ENCODE results near the gene TBC1D19. TPM values are rescaled to one million over a fixed set of nuclear protein-coding genes. Genes with fewer than 3 reads are reported as not detected.

The TBC1D19 gene
- total and polyA plus RNA-seq, 2 donors (not counting 1 experiment from before 2014, with no cell fraction given) = 1.8 to 11.0 TPM

- no peaks in the 10 kb centered on the region for H3K4me1 Mint-ChIP-seq
- Histone ChIP-seq H3K4me2 (replicated peaks; ENCODE audit: low read depth, low read length, poor library complexity, severe bottlenecking) (no peak overlapping the region), H3K27me3 (replicated peaks in 1 of 4; ENCODE audit: control extremely low read depth in 1 of 4, control insufficient read depth in 3 of 4, insufficient read depth in 4 of 4, low read length in 3 of 4) (peaks cover 0 to 9% (median 0%) of the 10 kb centered on the region in 4 experiments), H3K4me3 (ENCODE audit: control extremely low read depth in 1 of 5, extremely low read depth in 1 of 5, insufficient read depth in 1 of 5, low read depth in 2 of 5, low read length in 4 of 5) (no peak overlapping the region), H3K9ac (ENCODE audit: low read length) (no peak overlapping the region), H3K79me2 (ENCODE audit: control insufficient read depth, insufficient read depth, low read length) (no peaks in the 10 kb centered on the region), H3K9me3 (ENCODE audit: control extremely low read depth in 1 of 3, control insufficient read depth in 2 of 3, insufficient read depth in 1 of 3, low read length in 2 of 3) (peaks cover 0 to 6% (median 3%) of the 10 kb centered on the region in 3 donors), H3K36me3 (replicated peaks in 1 of 2; ENCODE audit: control extremely low read depth in 1 of 2, control insufficient read depth in 1 of 2, extremely low read depth in 1 of 2, insufficient read depth in 2 of 2, low read length in 1 of 2) (no peaks in the 10 kb centered on the region), H4K20me1 (ENCODE audit: control insufficient read depth, insufficient read depth, low read length, poor library complexity, severe bottlenecking) (no peaks in the 10 kb centered on the region), H3K4me1 (ENCODE audit: control insufficient read depth in 2 of 2, insufficient read depth in 2 of 2, low read length in 2 of 2) (no peaks in the 10 kb centered on the region), H2AFZ (ENCODE audit: insufficient read depth, low read depth, low read length, poor library complexity, severe bottlenecking) (no peak overlapping the region), H3K27ac (ENCODE audit: low read length in 2 of 2) (no peak overlapping the region)
- WGBS (ENCODE audit: insufficient coverage) = no CpG with 5 or more reads among the region's 3 CpGs
- H3K27me3 Mint-ChIP-seq = peaks cover 5% of the 10 kb centered on the region
- H3K27ac Mint-ChIP-seq = no peak overlapping the region
- ChIA-PET POLR2A (no interaction called here), CTCF (interaction anchor here (1.3 kb wide), 1 partner anchor 197 kb away, joined by 4 read pairs; no protein-coding TSS in a partner anchor)
- no peak for DNase-seq
- H3K4me3 Mint-ChIP-seq = no peak overlapping the region
- intact Hi-C loops (cut with micrococcal nuclease) = no loop called here
- no peak for ATAC-seq (ENCODE audit: low read depth)
- no peak for TF ChIP-seq EZH2 (IDR thresholded peaks at IDR 0.05; ENCODE audit: borderline replicate concordance, insufficient read depth, low read depth, low read length, poor library complexity, severe bottlenecking)
- TF ChIP-seq CTCF (IDR thresholded peaks at IDR 0.05) = no peak
- H3K9me3 Mint-ChIP-seq (ENCODE audit: insufficient read depth) = peaks cover 3% of the 10 kb centered on the region
Measured at GRCh38 chr4:26796081-26796480, 212.2 kb downstream of the TBC1D19 start.

GRCh38 chr4:26802790-26803189 lies 218.9 kb downstream of the TBC1D19 start:
- POLR2A ChIA-PET = no interaction called here
- H3K4me1 ChIP-seq (ENCODE audit: control insufficient read depth in 2 of 2, insufficient read depth in 2 of 2, low read length in 2 of 2) = peaks cover 14 to 16% of the 10 kb centered on the region in 2 donors
- H3K4me3 ChIP-seq (ENCODE audit: control extremely low read depth in 1 of 5, extremely low read depth in 1 of 5, insufficient read depth in 1 of 5, low read depth in 2 of 5, low read length in 4 of 5) = no peak overlapping the region

More at GRCh38 chr4:26802790-26803189, 218.9 kb downstream of the TBC1D19 start:
- Mint-ChIP-seq H3K4me1 (peaks cover 24% of the 10 kb centered on the region), H3K4me3 (no peak overlapping the region), H3K27ac (no peak overlapping the region), H3K9me3 (ENCODE audit: insufficient read depth) (peaks cover 3% of the 10 kb centered on the region), H3K27me3 (peaks cover 4% of the 10 kb centered on the region)
- DNase-seq (no peak), ATAC-seq (ENCODE audit: low read depth) (no peak)
- Histone ChIP-seq H3K9me3 (ENCODE audit: control extremely low read depth in 1 of 3, control insufficient read depth in 2 of 3, insufficient read depth in 1 of 3, low read length in 2 of 3) (peaks cover 2 to 6% (median 3%) of the 10 kb centered on the region in 3 donors), H3K27ac (ENCODE audit: low read length in 2 of 2) (no peak overlapping the region), H3K9ac (ENCODE audit: low read length) (no peak overlapping the region), H3K27me3 (replicated peaks in 1 of 4; ENCODE audit: control extremely low read depth in 1 of 4, control insufficient read depth in 3 of 4, insufficient read depth in 4 of 4, low read length in 3 of 4) (peaks cover 0 to 7% (median 0%) of the 10 kb centered on the region in 4 experiments), H4K20me1 (ENCODE audit: control insufficient read depth, insufficient read depth, low read length, poor library complexity, severe bottlenecking) (no peaks in the 10 kb centered on the region), H2AFZ (ENCODE audit: insufficient read depth, low read depth, low read length, poor library complexity, severe bottlenecking) (no peak overlapping the region), H3K79me2 (ENCODE audit: control insufficient read depth, insufficient read depth, low read length) (no peaks in the 10 kb centered on the region), H3K4me2 (replicated peaks; ENCODE audit: low read depth, low read length, poor library complexity, severe bottlenecking) (no peak overlapping the region), H3K36me3 (replicated peaks in 1 of 2; ENCODE audit: control extremely low read depth in 1 of 2, control insufficient read depth in 1 of 2, extremely low read depth in 1 of 2, insufficient read depth in 2 of 2, low read length in 1 of 2) (no peaks in the 10 kb centered on the region)
- TF ChIP-seq CTCF (IDR thresholded peaks at IDR 0.05) (no peak), EZH2 (IDR thresholded peaks at IDR 0.05; ENCODE audit: borderline replicate concordance, insufficient read depth, low read depth, low read length, poor library complexity, severe bottlenecking) (no peak)
- CTCF ChIA-PET = no interaction called here
- intact Hi-C loops (cut with micrococcal nuclease) = no loop called here
- WGBS (ENCODE audit: insufficient coverage) = 100% methylated on average over 1 of the region's 5 CpGs
